ENCODE data around the gene BMAL1.

GRCh38 chr11:13229711-13230318, 47.8 kb upstream of the BMAL1 start:
- TF ChIP-seq CTCF (IDR thresholded peaks at IDR 0.05; ENCODE audit: low read depth, low read length, poor library complexity, severe bottlenecking) (no peak), EZH2phosphoT487 (IDR thresholded peaks at IDR 0.05; ENCODE audit: borderline replicate concordance, low read length) (no peak)
